Measurements from ENCODE around the gene ABCC8. TPM values are rescaled to one million over a fixed set of nuclear protein-coding genes. Genes with fewer than 3 reads are reported as not detected.

The ABCC8 gene
- total RNA-seq, 1 donor from 2014 or later, result 80.5 TPM

GRCh38 chr11:17406082-17406817 lies 70.4 kb downstream of the ABCC8 start:
- TF ChIP-seq, protein P1, sequence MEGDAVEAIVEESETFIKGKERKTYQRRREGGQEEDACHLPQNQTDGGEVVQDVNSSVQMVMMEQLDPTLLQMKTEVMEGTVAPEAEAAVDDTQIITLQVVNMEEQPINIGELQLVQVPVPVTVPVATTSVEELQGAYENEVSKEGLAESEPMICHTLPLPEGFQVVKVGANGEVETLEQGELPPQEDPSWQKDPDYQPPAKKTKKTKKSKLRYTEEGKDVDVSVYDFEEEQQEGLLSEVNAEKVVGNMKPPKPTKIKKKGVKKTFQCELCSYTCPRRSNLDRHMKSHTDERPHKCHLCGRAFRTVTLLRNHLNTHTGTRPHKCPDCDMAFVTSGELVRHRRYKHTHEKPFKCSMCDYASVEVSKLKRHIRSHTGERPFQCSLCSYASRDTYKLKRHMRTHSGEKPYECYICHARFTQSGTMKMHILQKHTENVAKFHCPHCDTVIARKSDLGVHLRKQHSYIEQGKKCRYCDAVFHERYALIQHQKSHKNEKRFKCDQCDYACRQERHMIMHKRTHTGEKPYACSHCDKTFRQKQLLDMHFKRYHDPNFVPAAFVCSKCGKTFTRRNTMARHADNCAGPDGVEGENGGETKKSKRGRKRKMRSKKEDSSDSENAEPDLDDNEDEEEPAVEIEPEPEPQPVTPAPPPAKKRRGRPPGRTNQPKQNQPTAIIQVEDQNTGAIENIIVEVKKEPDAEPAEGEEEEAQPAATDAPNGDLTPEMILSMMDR (conservative IDR thresholded peaks at IDR 0.05), result no peak
- H3K27ac Mint-ChIP-seq, result peak overlapping the region; percentile 55
- DNase-seq (ENCODE audit: extremely low spot score, unreplicated experiment), result no peak
- H3K27me3 Mint-ChIP-seq, result no peaks in the 10 kb centered on the region
- H3K9me3 Mint-ChIP-seq, result no peaks in the 10 kb centered on the region
- no peak overlapping the region for H3K4me3 Mint-ChIP-seq
- peaks cover 8% of the 10 kb centered on the region for H3K4me1 Mint-ChIP-seq (ENCODE audit: unreplicated experiment)
- H3K36me3 Mint-ChIP-seq, result no peaks in the 10 kb centered on the region

- Mint-ChIP-seq H3K27ac (peak overlapping the region; percentile 55), H3K9me3 (no peaks in the 10 kb centered on the region)
- DNase-seq (ENCODE audit: extremely low spot score, unreplicated experiment), result no peak
These were observed 71.2 kb downstream of the ABCC8 start for GRCh38 chr11:17405232-17406005.

DNA sequence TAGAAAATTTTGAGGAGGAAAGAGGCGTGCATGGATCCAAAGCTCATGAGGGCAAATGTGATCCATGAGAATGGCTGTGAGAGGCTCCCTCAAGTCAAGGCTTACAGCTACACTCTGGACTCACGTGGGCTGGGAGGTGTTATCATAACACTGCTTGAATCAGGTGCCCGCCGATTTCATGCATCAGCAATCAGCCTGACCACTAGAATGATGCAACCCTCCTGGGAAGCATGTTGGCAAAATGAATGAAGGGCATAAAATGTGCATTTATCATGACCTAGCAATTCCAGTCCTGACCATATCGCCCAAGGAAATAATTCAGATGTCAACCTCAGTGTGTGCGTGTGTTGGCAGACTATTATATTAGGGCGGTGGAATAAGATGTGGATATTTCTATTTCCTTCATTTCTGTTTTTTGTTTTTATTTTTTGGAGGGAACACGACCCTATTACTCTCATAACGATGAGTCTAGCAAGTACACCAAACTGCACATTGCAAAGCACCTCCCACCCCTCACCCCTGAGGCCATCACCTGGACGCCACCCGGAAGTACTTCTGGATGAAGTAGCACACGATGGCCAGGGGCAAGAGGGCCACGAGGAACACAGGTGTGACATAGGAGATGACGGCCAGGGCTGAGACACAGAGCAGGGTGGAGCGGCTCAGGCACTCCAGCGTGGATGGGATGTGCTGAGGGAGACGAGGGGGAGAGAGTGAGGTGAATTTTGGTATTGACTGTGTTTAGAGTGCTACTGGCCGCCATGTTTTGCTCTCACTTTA lies 72.5 kb downstream of the ABCC8 start:
- Mint-ChIP-seq H3K9me3 (no peaks in the 10 kb centered on the region), H3K27ac (no peak overlapping the region), H3K4me1 (ENCODE audit: unreplicated experiment) (peaks cover 8% of the 10 kb centered on the region), H3K36me3 (no peaks in the 10 kb centered on the region), H3K4me3 (no peak overlapping the region), H3K27me3 (peaks cover 6% of the 10 kb centered on the region)
- DNase-seq (ENCODE audit: extremely low spot score, unreplicated experiment), result no peak
- TF ChIP-seq, protein P1 (conservative IDR thresholded peaks at IDR 0.05), result no peak

More at GRCh38 chr11:17405232-17406005, 71.2 kb downstream of the ABCC8 start:
- Mint-ChIP-seq H3K4me3 (no peak overlapping the region), H3K4me1 (ENCODE audit: unreplicated experiment) (peaks cover 8% of the 10 kb centered on the region), H3K36me3 (no peaks in the 10 kb centered on the region), H3K27me3 (peaks cover 2% of the 10 kb centered on the region)
- TF ChIP-seq, protein P1 (conservative IDR thresholded peaks at IDR 0.05), result peak; percentile 45

DNA sequence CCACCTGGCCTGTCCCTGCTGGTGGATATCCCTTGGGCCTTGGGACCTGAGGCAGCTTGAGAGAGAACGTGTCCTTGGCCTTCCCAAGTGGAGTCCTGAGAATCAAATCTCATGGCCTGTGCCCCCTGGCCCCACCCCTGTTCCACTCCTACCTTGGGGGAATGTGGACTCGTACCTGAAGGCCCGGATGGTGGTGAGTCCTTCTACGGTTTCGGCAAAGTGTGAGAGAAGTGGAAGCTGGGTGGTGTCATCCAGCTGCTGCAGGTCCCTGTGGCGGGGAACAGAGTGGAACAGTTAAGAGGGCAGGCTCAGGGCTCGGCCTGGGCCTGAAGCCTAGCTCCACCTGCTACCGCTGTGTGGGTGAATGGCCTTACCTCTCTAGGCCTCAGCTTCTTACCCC lies 74.2 kb downstream of the ABCC8 start:
- TF ChIP-seq, protein P1 (conservative IDR thresholded peaks at IDR 0.05), result no peak
- no peak for DNase-seq (ENCODE audit: extremely low spot score, unreplicated experiment)
- peaks cover 6% of the 10 kb centered on the region for H3K27me3 Mint-ChIP-seq
- peaks cover 8% of the 10 kb centered on the region for H3K4me1 Mint-ChIP-seq (ENCODE audit: unreplicated experiment)
- no peaks in the 10 kb centered on the region for H3K9me3 Mint-ChIP-seq
- H3K36me3 Mint-ChIP-seq, result no peaks in the 10 kb centered on the region
- H3K27ac Mint-ChIP-seq, result no peak overlapping the region
- H3K4me3 Mint-ChIP-seq, result no peak overlapping the region

- no peak for DNase-seq (ENCODE audit: extremely low spot score, unreplicated experiment)
- H3K4me3 Mint-ChIP-seq, result no peak overlapping the region
- no peak overlapping the region for H3K27ac Mint-ChIP-seq
- no peaks in the 10 kb centered on the region for H3K9me3 Mint-ChIP-seq
- TF ChIP-seq, protein P1 (conservative IDR thresholded peaks at IDR 0.05), result no peak
- peaks cover 8% of the 10 kb centered on the region for H3K4me1 Mint-ChIP-seq (ENCODE audit: unreplicated experiment)
- no peaks in the 10 kb centered on the region for H3K36me3 Mint-ChIP-seq
- peaks cover 6% of the 10 kb centered on the region for H3K27me3 Mint-ChIP-seq
These were observed 74.8 kb downstream of the ABCC8 start for GRCh38 chr11:17401841-17402240.

Data from type B pancreatic cell (in vitro differentiated cells).